HG02973 (cell line): Measurements from ENCODE around the gene CORO2A.
A peak's percentile ranks its signal among the peaks of the same experiment; 100 is the strongest.
"Not testable (repeated sequence)": the region's sequence is repeated elsewhere in the genome, so short reads cannot be mapped to it uniquely, and the experiment has no call there.

Experiments
- ATAC-seq: cut with Tn5 transposase; IDR thresholded peaks from one replicate; pipeline ENCODE4 v1.9.1; 2021; ENCODE audit warnings: moderate library complexity; ENCODE audit not compliant: unreplicated experiment

CORO2A gene

DNA sequence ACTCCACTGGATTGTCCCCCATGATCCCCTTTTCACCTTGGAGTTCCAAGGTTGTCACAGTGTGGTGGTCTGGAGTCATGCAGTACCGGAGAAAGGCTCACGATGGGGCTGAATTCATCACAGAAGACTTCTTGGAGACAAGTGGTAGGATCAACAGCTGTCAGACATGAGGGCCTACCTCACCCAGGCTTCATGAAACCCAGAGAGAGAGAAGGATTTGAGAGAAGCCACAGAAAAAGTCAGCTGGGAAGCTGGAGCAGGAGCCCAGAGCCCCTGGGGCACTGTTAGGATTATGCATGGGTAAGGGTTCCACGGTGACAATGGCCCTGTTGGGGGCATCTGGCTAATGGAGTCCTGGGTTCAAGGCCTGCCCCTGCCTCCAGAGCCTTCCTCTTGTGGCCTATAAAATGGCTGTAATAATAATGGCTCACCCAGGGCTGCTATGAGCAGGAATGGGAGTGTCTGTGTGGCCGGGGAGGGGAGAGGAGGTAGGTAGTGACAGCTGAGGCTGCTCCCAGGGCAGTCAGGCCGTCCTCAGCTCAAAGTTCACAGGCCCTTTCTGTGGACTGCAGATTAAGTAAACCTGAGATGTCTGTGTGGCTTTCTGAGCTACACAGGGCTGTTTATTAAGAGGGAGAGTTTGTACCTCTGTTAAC lies 74.3 kb downstream of the CORO2A start:
- peak; percentile 81 for ATAC-seq

DNA sequence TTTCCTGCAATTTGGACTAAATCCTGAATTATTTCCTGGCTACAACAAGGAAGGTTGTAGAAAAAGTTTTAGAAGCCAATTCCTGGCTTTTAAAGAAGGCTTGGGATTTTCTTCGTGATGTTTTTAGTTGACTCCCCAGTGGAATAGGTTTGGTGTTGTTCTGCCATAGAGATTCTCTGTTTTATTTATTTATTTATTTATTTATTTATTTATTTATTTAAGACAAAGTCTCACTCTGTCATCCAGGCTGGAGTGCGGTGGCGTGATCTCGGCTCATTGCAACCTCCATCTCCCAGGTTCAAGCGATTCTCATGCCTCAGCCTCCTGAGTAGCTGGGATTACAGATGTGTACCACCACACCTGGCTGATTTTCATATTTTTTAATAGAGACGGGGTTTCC lies 75.3 kb downstream of the CORO2A start:
- ATAC-seq, result not testable (repeated sequence)

DNA sequence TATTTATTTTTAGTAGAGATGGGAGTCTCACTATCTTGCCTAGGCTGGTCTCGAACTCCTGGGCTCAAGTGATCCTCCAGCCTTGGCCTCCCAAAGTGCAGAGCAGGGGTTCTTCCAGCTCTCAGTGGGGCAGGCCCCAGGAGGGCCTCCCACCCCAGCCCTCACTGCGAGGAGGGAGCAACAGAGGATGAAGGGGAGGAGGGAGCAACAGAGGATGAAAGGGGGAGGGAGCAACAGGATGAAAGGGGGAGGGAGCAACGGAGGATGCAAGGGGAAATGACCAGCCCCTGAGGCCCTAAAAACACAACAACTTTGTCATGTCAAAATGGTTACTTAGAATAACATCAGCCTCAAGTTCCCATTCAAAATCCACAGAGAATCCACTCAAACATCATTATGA lies 83.4 kb downstream of the CORO2A start:
- ATAC-seq, result no peak

DNA sequence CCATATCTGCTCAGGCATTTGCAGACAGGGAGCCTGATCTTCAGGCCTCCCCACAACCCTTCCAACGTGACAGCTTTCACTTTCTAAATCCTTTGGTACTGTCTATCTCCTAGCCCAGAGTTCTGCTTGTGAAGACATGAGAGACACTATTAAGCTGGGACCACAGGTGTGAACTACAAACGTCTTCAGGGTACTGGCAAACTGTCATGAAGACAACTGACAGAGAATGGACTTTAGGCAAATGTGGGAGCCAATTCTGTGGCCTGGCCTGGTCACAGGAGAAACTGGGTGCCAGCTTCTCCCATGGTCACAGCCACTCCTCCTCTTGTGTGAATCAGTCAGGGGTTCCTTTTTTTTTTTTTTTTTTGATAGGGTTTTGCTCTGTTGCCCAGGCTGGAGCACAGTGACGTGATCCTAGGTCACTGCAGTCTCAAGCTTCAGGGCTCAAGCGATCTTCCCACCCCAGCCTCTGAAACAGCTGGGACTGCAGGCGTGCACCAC lies 83.9 kb downstream of the CORO2A start:
- ATAC-seq, result peak; percentile 51

DNA sequence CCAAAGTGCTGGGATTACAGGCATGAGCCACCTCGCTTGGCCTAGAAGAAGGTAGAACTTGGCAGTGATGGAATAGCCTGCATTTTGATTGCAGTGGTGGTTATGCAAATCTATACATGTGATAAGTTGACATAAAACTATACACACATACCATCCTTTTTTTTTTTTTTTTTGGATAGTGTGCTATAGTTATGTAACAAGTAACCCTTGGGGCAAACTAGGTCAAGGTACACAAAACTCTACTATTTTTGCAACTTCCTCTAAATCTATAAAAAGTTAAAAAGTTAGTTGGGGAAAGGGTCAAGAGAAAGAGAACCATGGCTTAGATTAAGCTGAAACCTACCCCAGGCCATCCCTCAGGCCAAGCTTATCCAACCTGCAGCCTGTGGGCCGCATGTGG lies 84.5 kb downstream of the CORO2A start:
- no peak for ATAC-seq

DNA sequence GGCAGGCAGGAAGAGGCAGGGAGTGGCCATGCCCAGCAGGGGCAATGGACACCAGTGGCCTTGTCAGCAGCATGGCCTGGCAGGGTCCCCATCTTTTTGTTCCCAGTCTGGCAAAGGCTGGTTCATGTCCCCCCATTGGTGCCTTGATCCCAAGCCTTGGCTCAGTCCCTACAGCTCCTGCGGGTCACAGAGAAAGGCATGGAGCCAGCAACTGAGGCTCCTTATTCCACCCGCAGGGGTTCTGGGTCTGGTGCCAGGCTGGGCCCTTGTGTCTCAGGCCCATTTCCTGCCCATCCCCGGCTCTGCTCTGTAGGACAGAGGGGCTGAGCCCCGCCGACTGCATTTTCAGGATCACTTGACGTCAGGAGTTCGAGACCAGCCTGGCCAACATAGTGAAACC lies 87.4 kb downstream of the CORO2A start:
- no peak for ATAC-seq

DNA sequence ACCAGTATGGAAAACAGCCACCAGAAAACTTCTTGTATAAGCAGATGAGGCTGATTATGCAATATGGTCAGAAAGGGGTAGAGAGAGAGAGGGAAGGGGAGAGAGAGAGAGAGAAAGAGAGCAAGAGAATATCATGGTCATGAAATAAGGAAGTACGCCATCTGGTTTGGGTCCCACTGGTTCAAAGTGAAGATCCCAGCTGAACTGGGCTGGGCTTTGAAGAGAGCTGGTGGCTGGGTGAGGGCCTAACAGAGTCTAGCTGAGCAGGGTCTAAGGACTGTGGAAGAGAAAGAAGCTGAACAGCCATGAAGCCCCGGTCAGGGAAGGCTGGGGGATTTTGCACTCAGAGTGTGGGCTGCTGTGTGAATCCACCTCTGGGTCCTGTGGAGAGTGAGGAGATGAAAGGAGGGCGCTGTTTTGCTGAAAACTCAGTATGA lies 88.0 kb downstream of the CORO2A start:
- ATAC-seq, result no peak

DNA sequence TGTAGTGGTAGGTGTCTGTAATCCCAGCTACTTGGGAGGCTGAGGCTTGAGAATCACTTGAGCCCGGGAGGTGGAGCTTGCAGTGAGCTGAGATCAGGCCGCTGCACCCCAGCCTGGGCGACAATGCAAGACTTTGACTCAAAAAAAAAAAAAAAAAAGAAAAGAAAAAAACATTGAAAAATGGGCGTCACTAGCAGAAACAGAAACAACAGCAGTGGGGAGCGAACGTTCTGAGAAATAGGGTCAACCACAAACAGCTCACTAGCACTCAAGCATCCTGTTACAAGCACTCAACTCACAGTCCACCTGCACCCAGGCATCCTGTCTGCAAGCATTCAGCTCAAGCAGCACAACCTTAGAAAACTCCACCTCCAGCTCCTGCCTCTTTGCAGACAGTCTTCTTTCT lies 90.6 kb downstream of the CORO2A start:
- ATAC-seq, result peak; percentile 93

DNA sequence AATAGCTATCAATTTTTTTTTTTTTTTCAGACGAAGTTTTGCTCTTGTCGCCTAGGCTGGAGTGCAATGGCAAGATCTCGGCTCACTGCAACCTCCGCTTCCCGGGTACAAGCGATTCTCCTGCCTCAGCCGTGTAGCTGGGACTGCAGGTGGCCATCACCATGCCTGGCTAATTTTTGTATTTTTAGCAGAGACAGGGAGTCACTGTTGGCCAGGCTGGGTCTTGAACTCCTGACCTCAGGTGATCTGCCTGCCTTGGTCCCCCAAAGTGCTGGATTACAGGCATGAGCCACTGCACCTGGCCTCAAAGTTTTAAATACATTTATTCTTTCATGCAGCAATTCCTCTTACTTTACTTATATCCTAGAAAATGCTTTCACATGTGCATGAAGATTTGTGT lies 91.0 kb downstream of the CORO2A start:
- ATAC-seq, result no peak

DNA sequence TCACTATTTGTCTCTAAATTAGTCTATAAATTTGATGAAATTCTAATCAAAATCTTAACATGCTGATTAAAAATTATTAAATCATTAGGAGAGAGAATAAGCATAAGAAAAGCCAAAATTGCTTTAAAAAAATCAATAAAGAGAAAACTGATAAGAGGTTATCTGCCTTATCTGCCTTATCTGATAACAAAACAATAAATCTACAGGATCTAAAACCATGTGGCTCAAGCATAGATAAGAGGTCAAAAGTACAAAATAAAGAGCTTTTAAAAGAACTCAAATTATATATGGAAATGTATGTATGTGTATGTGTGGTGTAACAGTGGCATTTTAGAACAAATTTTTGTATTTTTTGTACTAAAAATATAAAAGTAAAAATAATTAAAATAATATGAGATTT lies 92.0 kb downstream of the CORO2A start:
- ATAC-seq, result no peak

DNA sequence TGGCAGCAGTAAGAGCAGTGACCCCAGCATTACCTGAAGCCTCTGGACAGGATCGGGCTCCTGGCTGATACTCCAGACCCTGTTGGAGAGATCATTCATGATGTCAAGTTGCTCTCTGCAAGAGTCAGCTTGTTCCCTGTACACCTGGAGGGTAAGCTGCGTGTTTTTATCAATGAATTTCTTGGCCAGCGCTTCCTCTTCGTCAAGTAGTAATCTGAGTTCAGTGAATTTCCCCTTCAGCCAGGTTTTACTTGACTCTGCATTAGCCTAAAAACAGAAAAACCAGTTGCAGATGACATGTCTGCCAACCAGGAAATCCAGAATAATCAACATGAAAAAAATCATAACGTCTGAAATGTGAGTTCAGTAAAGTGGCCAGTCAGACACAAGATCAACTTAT lies 92.5 kb downstream of the CORO2A start:
- ATAC-seq, result no peak

DNA sequence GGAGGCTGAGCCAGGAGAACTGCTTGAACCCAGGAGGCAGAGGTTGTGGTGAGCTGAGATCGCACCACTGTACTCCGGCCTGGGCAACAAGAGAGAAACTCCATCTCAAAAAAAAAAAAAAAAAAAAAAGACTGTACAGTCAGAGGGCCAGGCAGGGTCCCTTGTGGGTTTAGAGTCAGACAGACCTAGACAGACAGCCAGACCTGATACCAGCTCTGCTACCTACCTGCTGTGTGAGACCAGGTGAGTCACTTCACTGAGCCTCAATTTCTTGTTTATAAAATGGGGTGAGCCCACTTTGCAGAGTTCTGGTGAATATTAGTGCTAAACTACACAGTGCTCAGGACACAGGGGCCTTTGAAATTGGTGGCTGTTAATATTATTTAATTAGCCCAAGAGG lies 93.1 kb downstream of the CORO2A start:
- ATAC-seq, result no peak

DNA sequence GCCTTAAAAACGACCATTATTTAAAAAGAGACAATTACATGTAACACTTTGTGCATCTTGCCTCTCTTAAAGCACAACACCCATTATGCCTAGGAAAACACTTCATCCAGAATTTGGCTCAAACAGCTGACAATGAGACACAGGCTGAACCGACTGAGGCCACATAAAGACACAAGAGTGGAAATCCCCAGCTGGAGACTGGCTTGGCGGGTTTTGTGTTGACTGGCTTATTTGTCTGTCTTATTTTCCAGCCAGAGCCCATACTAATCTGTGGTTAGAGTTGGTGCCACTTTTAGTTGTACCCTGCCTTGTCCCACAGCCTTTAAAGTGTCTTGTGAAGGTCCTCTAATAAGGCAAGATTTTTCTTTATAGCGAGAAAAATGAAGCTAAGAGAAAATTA lies 94.6 kb downstream of the CORO2A start:
- ATAC-seq, result no peak

DNA sequence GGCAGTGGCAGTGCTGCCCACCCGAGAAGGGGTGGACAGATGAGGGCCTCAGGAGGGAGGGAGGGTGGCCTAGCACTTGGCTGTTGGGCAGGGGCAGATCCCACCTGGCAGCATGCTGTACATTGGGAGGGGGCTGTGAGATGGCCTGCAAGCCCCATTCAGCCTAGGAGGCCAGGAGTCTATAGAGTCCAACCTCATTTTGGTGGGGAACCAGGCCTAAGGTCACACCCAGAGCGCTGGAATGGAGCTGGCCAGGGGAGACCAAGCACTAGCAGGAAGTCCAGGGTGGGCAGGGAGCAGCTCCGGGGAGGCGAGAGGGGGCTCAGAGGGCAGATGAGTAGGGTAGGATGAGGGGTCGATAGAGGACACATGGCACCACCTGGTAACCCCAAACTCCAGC lies 96.3 kb downstream of the CORO2A start:
- ATAC-seq, result no peak

DNA sequence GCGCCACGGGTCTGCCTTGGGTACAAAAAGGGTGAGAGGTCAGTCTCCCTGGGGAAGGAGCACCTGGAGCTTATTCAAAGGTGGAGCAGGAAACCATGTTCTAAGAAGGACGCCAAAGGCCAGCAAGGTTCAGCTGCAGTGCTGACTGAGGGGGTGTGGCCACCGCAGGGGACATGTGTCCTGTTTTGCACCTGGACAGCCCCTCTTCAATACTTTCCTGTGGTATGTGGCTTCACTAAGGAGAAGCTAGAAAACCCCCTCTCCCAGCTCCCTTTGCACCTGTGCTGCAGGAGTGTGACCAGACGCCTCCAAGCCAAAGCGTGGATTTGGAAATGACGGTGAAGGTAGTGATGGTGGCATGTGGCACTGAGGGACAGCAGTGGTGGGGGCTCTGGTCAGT lies 97.0 kb downstream of the CORO2A start:
- ATAC-seq, result no peak

DNA sequence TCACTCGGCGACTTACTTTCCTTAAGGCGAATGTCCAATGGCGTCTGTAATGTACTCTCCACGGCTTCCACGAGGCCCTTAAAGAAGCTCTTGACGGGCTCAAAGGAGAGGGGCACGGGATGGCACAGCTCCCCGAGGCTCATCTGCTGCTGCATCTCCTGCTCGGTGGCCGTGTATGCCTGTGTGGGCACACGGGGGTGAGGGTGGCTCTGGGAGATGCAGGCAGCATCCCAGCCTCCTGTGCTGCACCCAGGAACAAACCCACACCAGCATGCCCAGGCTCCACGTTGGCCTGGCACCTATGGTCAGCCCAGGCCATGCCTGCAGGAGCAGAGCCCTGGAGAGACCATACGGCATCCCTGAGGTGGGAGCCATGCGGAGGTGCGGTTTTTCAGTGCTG lies 97.6 kb downstream of the CORO2A start:
- no peak for ATAC-seq

DNA sequence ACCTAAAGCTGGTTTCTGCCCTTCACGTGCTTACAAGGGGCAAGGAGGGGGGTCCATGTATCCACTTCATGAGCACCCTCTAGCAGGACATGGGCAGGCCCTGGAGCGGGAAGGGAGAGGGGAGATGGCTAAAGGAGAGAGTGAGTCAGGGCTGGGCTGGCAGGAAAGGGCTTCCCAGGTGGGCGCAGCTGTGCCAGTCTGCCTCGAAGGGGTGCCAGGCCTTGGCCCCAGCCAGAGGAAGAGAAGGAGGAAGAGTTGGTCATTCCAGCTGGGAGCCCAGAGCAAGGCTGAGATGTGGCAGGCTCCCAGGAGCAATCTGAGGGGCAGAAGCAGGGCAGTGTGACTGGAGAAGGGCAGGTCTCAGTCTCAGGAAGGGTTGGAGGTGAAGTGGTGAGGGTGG lies 98.1 kb downstream of the CORO2A start:
- no peak for ATAC-seq

DNA sequence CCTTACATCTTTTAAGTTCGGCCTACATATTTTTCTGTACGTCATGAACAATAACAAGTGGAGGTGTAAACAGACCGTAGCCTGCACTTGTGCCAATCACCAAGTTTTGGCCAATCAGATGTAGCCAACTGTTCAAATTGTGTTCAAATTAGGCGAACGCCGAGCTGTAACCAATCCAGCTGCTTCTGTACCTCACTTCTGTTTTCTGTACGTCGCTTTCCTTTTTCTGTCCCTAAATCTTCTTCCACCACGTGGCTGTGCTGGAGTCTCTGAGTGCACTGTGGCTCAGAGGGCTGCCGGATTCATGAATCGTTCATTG lies 99.9 kb downstream of the CORO2A start:
- no peak for ATAC-seq

DNA sequence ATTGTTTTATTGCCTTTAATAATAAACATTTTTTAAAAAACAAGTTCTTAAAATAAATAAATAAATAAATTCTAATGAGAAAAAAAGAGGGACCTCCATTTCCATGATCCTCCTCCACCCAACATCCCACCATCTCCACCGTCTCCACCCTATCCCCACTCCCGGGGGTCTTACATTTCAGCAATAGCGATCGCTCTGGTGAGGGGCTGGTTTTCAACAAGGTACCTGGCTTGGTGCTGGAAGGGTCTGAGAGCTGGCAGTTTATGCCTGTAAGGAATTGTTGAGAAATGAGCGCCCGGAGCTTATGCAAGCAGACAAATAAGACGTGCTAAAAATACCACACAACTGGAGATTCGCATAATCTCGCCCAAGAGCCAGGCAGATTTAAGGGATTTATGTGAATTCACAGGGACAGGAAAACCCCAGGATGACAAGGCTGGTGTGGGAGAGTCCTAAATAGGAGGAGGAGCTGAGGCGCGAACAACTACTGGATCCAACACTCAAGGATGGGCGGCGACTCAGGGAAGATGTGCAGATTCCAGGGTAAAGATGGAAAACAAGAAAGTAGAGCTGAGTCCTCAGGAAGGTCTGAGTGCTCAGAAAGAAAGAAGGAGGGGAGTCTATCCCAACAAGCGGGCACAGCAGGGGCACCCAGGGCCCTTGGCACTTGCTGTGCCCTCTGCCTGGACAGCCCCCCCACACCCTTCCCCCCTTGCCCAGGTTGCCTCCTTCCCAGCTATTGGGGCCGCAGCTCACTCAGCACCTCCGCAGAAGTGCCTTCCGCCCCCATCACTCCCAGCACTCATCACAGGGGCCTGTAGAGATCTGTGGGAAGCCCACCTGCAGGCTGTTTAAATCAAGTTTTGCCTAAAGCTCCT lies 100.5 kb downstream of the CORO2A start:
- no peak for ATAC-seq

DNA sequence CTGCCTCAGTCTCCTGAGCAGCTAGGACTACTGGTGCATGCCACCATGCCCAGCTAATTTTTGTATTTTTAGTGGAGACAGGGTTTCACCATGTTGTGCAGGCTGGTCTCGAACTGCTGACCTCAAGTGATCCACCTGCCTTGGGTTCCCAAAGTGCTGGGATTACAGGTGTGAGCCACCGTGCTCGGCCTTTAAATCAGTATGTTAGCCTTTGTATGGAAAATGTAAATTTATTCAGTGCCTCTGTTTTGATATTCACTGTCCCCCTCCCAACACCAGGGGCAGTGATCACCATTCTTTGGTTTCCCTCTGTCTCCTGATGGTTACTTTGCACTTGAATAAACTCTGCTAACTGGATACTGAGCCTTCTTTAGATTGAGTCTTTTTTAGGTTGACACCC lies 101.8 kb downstream of the CORO2A start:
- not testable (repeated sequence) for ATAC-seq

DNA sequence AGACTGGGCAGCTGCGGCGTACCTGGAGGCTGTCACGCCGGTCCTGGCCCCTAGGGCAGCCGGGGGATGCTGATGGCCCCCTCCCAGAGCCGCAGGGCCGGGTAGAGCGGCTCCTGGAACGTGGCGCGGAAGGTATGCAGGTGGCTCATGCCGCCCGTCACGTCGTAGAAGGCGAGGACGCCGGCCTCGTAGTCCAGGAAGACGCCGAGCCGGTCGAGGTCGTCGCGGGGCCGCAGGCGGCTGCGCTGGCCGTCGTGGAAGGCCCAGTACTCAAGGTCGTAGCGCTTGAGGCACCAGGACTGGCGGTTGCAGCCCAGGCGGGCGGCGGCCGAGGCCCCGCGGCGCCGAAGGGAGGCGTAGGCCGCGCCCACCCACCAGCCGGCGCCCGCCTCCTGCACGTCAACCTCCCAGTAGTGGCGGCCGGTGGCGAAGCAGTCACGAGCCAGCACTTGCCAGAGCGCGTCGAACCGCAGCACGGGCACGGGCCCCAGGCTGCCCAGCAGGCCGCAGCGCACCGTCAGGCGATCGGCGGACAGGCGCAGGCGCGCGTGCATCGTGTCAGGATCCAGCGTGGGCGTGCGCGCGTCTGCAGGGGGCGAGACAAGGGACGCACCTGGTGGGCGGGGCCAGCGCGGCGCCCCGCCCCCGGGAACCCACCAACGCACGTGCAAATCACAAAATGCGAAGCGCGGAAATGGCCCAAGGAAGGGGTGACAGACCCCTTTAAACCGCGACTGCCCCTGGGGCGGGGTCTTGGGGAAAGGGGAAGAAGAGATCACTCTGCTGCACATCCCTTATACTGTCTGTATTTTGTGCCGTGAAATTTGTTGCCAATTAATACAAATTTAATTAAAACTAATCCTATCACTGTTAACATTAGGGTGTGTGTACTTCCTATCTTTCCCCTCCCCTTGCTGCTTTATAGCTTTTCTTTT lies 104.8 kb downstream of the CORO2A start:
- no peak for ATAC-seq
